Suppressor macrophage treated with lipopolysaccharide for 1 hour (primary cell): ENCODE results near the gene TMEM239.

Experiments
- DNase-seq, 3 donors: peaks; one replicate each; pipeline ENCODE4 v3.0.0-alpha.2; 2020 to 2022

Gene TMEM239

GRCh38 chr20:2851086-2851485, 34.9 kb downstream of the TMEM239 start:
- no peak for DNase-seq

- DNase-seq = no peak
Observed at GRCh38 chr20:2858591-2858990, 42.4 kb downstream of the TMEM239 start.

GRCh38 chr20:2859330-2860121, 43.4 kb downstream of the TMEM239 start:
- DNase-seq = no peak

GRCh38 chr20:2864626-2865025, 48.5 kb downstream of the TMEM239 start:
- no peak for DNase-seq

GRCh38 chr20:2865101-2865500, 48.9 kb downstream of the TMEM239 start:
- no peak for DNase-seq

- no peak for DNase-seq
Observed at GRCh38 chr20:2865630-2866029, 49.5 kb downstream of the TMEM239 start.

- DNase-seq = no peak
Observed at GRCh38 chr20:2866236-2866635, 50.1 kb downstream of the TMEM239 start.

- DNase-seq = no peak
Observed at GRCh38 chr20:2867081-2867864, 51.1 kb downstream of the TMEM239 start.
